HEK293 (cell line): ENCODE results near the gene TMEM88.

Source experiments
- CTCF ChIA-PET: fragments of 350-600 bp; formaldehyde crosslinking; extraction: SDS; loops from one replicate; lab custom pipeline; 2021; ENCODE audit warnings: antibody characterized with exemption; lab: Yijun Ruan, JAX
- POLR2A ChIA-PET: fragments of 300-600 bp; formaldehyde crosslinking; extraction: SDS; loops from one replicate; lab custom pipeline; 2020; ENCODE audit warnings: antibody characterized with exemption, inconsistent platforms; lab: Yijun Ruan, JAX
- H3K27ac ChIP-seq: fragments of 200-500 bp; sonication (Bioruptor generic); 2 replicates; pipeline ENCODE4 v1.5.1; 2014; ENCODE audit warnings: low read depth, low read length, control low read depth, inconsistent platforms; ENCODE audit errors: extremely low read depth
- H3K36me3 ChIP-seq, 2 experiments: fragments of 200-500 bp in 1 of 2; sonication (Bioruptor generic) in 1 of 2; 1 replicate in 1 of 2; 2 replicates in 1 of 2; pipeline ENCODE4 v1.5.1; 2014 to 2017; ENCODE audit warnings: inconsistent platforms in 2 of 2, low read length in 2 of 2; ENCODE audit not compliant: control insufficient read depth in 2 of 2, insufficient read depth in 1 of 2
- H3K4me1 ChIP-seq: fragments of 200-500 bp; sonication (Bioruptor generic); 2 replicates; pipeline ENCODE4 v1.5.1; 2014; ENCODE audit warnings: mild to moderate bottlenecking, low read length, inconsistent platforms; ENCODE audit not compliant: control insufficient read depth, insufficient read depth
- H3K4me3 ChIP-seq: 2 replicates; pipeline ENCODE4 v1.5.1; 2011; ENCODE audit warnings: low read depth, mild to moderate bottlenecking, control low read depth, low read length, moderate library complexity
- H3K9me3 ChIP-seq: fragments of 200-500 bp; sonication (Bioruptor generic); 2 replicates; pipeline ENCODE4 v1.5.1; 2014; ENCODE audit warnings: low read depth, low read length, inconsistent platforms; ENCODE audit not compliant: control insufficient read depth, insufficient read depth
- BCL11A ChIP-seq: fragments of 450-650 bp; formaldehyde crosslinking; IDR thresholded peaks from 2 replicates; pipeline ENCODE4 v1.5.1; 2016; ENCODE audit warnings: low read depth, missing biosample characterization, missing genetic modification characterization
- HOXA7 ChIP-seq: sonication (generic); formaldehyde crosslinking; IDR thresholded peaks from 2 replicates; pipeline ENCODE4 v1.8.1; 2022; ENCODE audit warnings: missing genetic modification reagents, borderline replicate concordance
- IKZF3 ChIP-seq: fragments of 450-650 bp; IDR thresholded peaks from 2 replicates; pipeline ENCODE4 v1.5.0; 2018; ENCODE audit warnings: missing biosample characterization, mild to moderate bottlenecking, missing genetic modification characterization, moderate library complexity
- KLF7 ChIP-seq: fragments of 450-650 bp; formaldehyde crosslinking; IDR thresholded peaks from 2 replicates; pipeline ENCODE4 v1.5.1; 2016; ENCODE audit warnings: missing biosample characterization, missing genetic modification characterization, borderline replicate concordance
- KLF8 ChIP-seq: fragments of 450-650 bp; formaldehyde crosslinking; IDR thresholded peaks from 2 replicates; pipeline ENCODE4 v1.5.1; 2016; ENCODE audit warnings: missing biosample characterization, missing genetic modification characterization
- ZEB2 ChIP-seq: fragments of 450-650 bp; formaldehyde crosslinking; IDR thresholded peaks from 2 replicates; pipeline ENCODE4 v1.5.1; 2016; ENCODE audit warnings: missing biosample characterization, missing genetic modification characterization
- ZIC2 ChIP-seq: fragments of 450-650 bp; formaldehyde crosslinking; IDR thresholded peaks from 2 replicates; pipeline ENCODE4 v1.5.1; 2016; ENCODE audit warnings: missing biosample characterization, missing genetic modification characterization
- ZNF155 ChIP-seq: fragments of 450-650 bp; formaldehyde crosslinking; IDR thresholded peaks from 2 replicates; pipeline ENCODE4 v1.5.1; 2016; ENCODE audit warnings: missing biosample characterization, missing genetic modification characterization
- ZNF24 ChIP-seq: fragments of 450-650 bp; formaldehyde crosslinking; IDR thresholded peaks from 2 replicates; pipeline ENCODE4 v1.5.1; 2016; ENCODE audit warnings: missing biosample characterization, missing genetic modification characterization
- ZNF335 ChIP-seq: fragments of 450-650 bp; formaldehyde crosslinking; conservative IDR thresholded peaks from 2 replicates; pipeline ENCODE4 v1.5.1; 2016; ENCODE audit warnings: missing biosample characterization, missing genetic modification characterization
- ZNF341 ChIP-seq: fragments of 450-650 bp; formaldehyde crosslinking; IDR thresholded peaks from 2 replicates; pipeline ENCODE4; 2016; ENCODE audit warnings: low read depth, missing biosample characterization, missing genetic modification characterization
- ZNF510 ChIP-seq: fragments of 450-650 bp; formaldehyde crosslinking; IDR thresholded peaks from 2 replicates; pipeline ENCODE4 v1.5.1; 2018; ENCODE audit warnings: mild to moderate bottlenecking, missing genetic modification characterization, missing biosample characterization; ENCODE audit not compliant: insufficient replicate concordance
- ZNF514 ChIP-seq: fragments of 450-650 bp; formaldehyde crosslinking; IDR thresholded peaks from 2 replicates; pipeline ENCODE4 v1.5.1; 2016; ENCODE audit warnings: missing biosample characterization, missing genetic modification characterization
- ZNF548 ChIP-seq: fragments of 450-650 bp; formaldehyde crosslinking; IDR thresholded peaks from 2 replicates; pipeline ENCODE4 v1.5.1; 2016; ENCODE audit warnings: missing biosample characterization, missing genetic modification characterization
- ZNF561 ChIP-seq: fragments of 450-650 bp; IDR thresholded peaks from 2 replicates; pipeline ENCODE4 v1.5.1; 2018; ENCODE audit warnings: missing biosample characterization, missing genetic modification characterization, borderline replicate concordance
- ZNF596 ChIP-seq: fragments of 450-650 bp; IDR thresholded peaks from 2 replicates; pipeline ENCODE4 v1.5.0; 2018; ENCODE audit warnings: missing biosample characterization, mild to moderate bottlenecking, missing genetic modification characterization, moderate library complexity
- ZNF654 ChIP-seq: fragments of 450-650 bp; formaldehyde crosslinking; IDR thresholded peaks from 2 replicates; pipeline ENCODE4 v1.5.1; 2016; ENCODE audit warnings: low read depth, missing biosample characterization, missing genetic modification characterization
- ZNF660 ChIP-seq: fragments of 450-650 bp; IDR thresholded peaks from 2 replicates; pipeline ENCODE4 v1.5.1; 2018; ENCODE audit warnings: missing biosample characterization, mild to moderate bottlenecking, missing genetic modification characterization
- ZNF664 ChIP-seq: fragments of 450-650 bp; formaldehyde crosslinking; IDR thresholded peaks from 2 replicates; pipeline ENCODE4 v1.5.1; 2016; ENCODE audit warnings: missing biosample characterization, missing genetic modification characterization
- ZSCAN30 ChIP-seq: fragments of 450-650 bp; IDR thresholded peaks from 2 replicates; pipeline ENCODE4 v1.5.1; 2018; ENCODE audit warnings: missing biosample characterization, mild to moderate bottlenecking, missing genetic modification characterization, moderate library complexity
- TF ChIP-seq, protein P1 (sequence below): fragments of 450-650 bp; formaldehyde crosslinking; IDR thresholded peaks from 2 replicates; pipeline ENCODE4 v1.5.1; 2016; ENCODE audit warnings: missing biosample characterization, missing genetic modification characterization
- TF ChIP-seq, protein P2 (sequence below): fragments of 450-650 bp; formaldehyde crosslinking; IDR thresholded peaks from 2 replicates; pipeline ENCODE4 v1.5.1; 2017; ENCODE audit warnings: missing biosample characterization, missing genetic modification characterization
- TF ChIP-seq, protein P3 (sequence below): fragments of 450-650 bp; formaldehyde crosslinking; IDR thresholded peaks from 2 replicates; pipeline ENCODE4 v1.5.1; 2016; ENCODE audit warnings: missing biosample characterization, missing genetic modification characterization
- TF ChIP-seq, protein P4 (sequence below): fragments of 450-650 bp; formaldehyde crosslinking; IDR thresholded peaks from 2 replicates; pipeline ENCODE4 v1.5.1; 2016; ENCODE audit warnings: missing biosample characterization, missing genetic modification characterization

The TMEM88 gene

DNA sequence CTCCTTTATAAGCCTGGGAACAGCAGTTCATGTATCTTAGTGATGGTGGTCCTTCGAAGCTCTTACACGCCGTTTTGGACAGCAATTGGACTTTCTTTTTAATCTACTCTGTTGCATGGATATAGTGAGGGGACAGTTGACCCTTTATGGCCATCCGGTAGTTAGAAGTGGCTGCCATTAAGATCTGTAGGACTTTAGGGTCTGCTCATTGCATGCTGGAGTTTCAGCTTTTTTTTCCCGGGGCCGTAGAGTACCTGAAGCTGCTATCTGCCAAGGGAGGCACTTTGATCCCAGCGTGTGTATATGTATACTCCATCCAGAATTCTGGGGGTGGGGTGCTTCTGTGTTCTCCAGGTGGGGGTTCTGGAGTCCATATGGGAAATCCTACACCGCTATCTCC is 4.2 kb downstream of the TMEM88 start:
- H3K36me3 ChIP-seq = peaks cover 27 to 51% of the 10 kb centered on the region in 2 experiments
- POLR2A ChIA-PET = interaction anchor here (0.6 kb wide), 1 partner anchor 59 kb away, joined by 5 read pairs; no protein-coding TSS in a partner anchor
- H3K9me3 ChIP-seq = no peaks in the 10 kb centered on the region
- peaks cover 10% of the 10 kb centered on the region for H3K4me1 ChIP-seq
- CTCF ChIA-PET = interaction anchor here (0.6 to 14.4 kb wide), 15 partner anchors 8 to 501 kb away, joined by 3 to 141 read pairs (median 3); no protein-coding TSS in a partner anchor
- peak overlapping the region; percentile 90; the same call in 1 of the 2 replicates for H3K27ac ChIP-seq
- TF ChIP-seq ZNF510 (tag by site-specific recombination) = no peak
- no peak for TF ChIP-seq ZNF548 (tag by site-specific recombination)
- no peak for TF ChIP-seq ZNF514 (tag by site-specific recombination)
- no peak for TF ChIP-seq ZNF24 (tag by site-specific recombination)
- TF ChIP-seq, protein P1, sequence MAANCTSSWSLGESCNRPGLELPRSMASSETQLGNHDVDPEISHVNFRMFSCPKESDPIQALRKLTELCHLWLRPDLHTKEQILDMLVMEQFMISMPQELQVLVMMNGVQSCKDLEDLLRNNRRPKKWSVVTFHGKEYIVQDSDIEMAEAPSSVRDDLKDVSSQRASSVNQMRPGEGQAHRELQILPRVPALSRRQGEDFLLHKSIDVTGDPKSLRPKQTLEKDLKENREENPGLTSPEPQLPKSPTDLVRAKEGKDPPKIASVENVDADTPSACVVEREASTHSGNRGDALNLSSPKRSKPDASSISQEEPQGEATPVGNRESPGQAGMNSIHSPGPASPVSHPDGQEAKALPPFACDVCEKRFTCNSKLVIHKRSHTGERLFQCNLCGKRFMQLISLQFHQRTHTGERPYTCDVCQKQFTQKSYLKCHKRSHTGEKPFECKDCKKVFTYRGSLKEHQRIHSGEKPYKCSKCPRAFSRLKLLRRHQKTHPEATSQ (tag by site-specific recombination) = no peak
- no peak for TF ChIP-seq ZNF596 (tag by site-specific recombination)
- no peak for TF ChIP-seq BCL11A
- no peak for TF ChIP-seq ZIC2
- TF ChIP-seq ZNF155 (tag by site-specific recombination) = no peak
- TF ChIP-seq, protein P2, sequence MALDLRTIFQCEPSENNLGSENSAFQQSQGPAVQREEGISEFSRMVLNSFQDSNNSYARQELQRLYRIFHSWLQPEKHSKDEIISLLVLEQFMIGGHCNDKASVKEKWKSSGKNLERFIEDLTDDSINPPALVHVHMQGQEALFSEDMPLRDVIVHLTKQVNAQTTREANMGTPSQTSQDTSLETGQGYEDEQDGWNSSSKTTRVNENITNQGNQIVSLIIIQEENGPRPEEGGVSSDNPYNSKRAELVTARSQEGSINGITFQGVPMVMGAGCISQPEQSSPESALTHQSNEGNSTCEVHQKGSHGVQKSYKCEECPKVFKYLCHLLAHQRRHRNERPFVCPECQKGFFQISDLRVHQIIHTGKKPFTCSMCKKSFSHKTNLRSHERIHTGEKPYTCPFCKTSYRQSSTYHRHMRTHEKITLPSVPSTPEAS (tag by site-specific recombination) = no peak
- TF ChIP-seq ZNF664 = no peak
- TF ChIP-seq, protein P3, sequence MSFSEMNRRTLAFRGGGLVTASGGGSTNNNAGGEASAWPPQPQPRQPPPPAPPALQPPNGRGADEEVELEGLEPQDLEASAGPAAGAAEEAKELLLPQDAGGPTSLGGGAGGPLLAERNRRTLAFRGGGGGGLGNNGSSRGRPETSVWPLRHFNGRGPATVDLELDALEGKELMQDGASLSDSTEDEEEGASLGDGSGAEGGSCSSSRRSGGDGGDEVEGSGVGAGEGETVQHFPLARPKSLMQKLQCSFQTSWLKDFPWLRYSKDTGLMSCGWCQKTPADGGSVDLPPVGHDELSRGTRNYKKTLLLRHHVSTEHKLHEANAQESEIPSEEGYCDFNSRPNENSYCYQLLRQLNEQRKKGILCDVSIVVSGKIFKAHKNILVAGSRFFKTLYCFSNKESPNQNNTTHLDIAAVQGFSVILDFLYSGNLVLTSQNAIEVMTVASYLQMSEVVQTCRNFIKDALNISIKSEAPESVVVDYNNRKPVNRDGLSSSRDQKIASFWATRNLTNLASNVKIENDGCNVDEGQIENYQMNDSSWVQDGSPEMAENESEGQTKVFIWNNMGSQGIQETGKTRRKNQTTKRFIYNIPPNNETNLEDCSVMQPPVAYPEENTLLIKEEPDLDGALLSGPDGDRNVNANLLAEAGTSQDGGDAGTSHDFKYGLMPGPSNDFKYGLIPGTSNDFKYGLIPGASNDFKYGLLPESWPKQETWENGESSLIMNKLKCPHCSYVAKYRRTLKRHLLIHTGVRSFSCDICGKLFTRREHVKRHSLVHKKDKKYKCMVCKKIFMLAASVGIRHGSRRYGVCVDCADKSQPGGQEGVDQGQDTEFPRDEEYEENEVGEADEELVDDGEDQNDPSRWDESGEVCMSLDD (tag by site-specific recombination) = no peak
- TF ChIP-seq, protein P4, sequence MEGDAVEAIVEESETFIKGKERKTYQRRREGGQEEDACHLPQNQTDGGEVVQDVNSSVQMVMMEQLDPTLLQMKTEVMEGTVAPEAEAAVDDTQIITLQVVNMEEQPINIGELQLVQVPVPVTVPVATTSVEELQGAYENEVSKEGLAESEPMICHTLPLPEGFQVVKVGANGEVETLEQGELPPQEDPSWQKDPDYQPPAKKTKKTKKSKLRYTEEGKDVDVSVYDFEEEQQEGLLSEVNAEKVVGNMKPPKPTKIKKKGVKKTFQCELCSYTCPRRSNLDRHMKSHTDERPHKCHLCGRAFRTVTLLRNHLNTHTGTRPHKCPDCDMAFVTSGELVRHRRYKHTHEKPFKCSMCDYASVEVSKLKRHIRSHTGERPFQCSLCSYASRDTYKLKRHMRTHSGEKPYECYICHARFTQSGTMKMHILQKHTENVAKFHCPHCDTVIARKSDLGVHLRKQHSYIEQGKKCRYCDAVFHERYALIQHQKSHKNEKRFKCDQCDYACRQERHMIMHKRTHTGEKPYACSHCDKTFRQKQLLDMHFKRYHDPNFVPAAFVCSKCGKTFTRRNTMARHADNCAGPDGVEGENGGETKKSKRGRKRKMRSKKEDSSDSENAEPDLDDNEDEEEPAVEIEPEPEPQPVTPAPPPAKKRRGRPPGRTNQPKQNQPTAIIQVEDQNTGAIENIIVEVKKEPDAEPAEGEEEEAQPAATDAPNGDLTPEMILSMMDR (tag by site-specific recombination) = no peak
- peak overlapping the region; percentile 88 for H3K4me3 ChIP-seq

DNA sequence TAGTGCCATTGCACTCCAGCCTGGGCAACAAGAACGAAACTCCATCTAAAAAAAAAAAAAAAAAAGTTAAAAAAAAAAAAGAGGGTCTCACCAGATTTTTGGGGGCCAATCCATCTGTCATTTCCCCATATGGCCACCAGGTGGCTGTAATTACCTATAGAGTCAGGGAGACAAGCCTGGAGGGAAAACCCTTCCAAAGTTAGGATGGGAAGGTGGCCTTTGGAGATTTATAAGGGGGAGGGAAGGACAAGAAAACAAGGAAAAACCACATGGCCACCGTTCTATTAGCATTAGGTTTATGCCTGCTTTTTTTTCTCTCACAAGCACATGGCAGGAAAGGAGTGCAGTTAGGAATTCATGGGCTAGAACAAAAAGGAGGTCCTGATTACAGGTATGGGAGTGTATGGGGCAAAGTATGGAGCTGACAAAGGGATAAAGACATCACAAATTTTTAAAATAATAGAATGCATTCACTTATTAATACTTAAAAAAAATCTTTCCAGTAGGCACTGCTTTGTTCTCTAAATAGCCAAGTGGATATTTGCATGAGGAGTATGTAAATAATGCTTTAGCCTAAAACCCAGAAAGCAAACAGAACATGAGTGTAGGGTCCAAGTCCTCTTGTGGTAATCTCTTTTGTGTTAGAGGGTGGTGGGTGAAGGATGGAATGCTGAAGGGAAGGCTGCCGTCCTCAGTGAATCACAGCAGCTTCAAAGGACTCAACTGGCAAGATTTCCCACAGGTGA is 8.0 kb downstream of the TMEM88 start:
- Histone ChIP-seq H3K36me3 (peaks cover 45 to 73% of the 10 kb centered on the region in 2 experiments), H3K4me1 (peaks cover 5% of the 10 kb centered on the region), H3K9me3 (no peaks in the 10 kb centered on the region), H3K4me3 (no peak overlapping the region), H3K27ac (no peak overlapping the region)
- CTCF ChIA-PET = interaction anchor here (0.6 to 14.4 kb wide), 35 partner anchors 10 to 407 kb away, joined by 3 to 141 read pairs (median 5); partner anchors contain the start of genes CHD3 and RNF227
- POLR2A ChIA-PET = interaction anchor here (0.7 kb wide), 1 partner anchor 254 kb away, joined by 4 read pairs; no protein-coding TSS in a partner anchor
- TF ChIP-seq ZNF335 (peak; percentile 50), ZNF341 (tag by site-specific recombination) (0 out of 2 replicates have a peak, but pooled peaks have one; percentile 21), ZEB2 (tag by site-specific recombination) (peak; percentile 20; the same call in 1 of the 2 replicates), KLF8 (tag by site-specific recombination) (peak; percentile 20; the same call in 1 of the 2 replicates), ZNF660 (no peak), ZNF561 (0 out of 2 replicates have a peak, but pooled peaks have one; percentile 41), KLF7 (tag by site-specific recombination) (no peak), ZNF654 (tag by site-specific recombination) (peak; percentile 89), ZSCAN30 (no peak), IKZF3 (tag by site-specific recombination) (peak; percentile 94), HOXA7 (CRISPR knock-in tag) (no peak)
- TF ChIP-seq, protein P4 (tag by site-specific recombination) = peak; percentile 67
